ENCODE data around the gene METTL3.

DNA sequence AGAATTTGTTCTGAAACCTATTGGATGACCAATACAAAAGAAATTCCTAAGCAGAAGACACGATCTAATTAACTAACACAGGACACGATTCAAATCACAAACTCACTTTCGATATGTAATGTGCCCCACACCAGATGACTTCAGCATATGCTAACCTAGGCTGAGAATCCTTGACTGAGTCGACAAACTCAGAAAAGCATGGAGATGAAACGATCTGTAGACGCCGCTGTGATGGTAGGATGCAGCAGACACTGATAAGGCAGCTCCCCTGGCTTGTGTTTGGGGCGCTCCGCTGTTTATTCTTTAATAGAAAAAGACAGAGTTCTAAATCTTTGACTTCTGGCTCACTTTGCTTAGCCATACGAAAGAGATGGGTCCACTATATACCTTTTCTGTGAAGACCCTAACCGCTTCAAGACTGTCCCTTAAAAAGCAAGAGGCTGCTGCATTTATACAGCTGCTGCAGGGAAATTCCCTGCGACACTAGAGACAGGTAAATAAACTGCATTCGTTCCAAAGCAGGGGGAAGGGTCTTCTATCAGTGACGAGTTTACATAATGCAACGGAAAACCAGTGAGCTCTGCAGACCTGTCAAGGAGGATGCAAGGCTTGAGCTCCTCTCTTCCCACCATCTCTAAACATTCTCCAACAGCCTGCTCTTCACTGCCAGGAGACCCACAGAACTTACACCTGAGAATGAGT, 56.1 kb downstream of the METTL3 start:
- TF ChIP-seq, protein P1, sequence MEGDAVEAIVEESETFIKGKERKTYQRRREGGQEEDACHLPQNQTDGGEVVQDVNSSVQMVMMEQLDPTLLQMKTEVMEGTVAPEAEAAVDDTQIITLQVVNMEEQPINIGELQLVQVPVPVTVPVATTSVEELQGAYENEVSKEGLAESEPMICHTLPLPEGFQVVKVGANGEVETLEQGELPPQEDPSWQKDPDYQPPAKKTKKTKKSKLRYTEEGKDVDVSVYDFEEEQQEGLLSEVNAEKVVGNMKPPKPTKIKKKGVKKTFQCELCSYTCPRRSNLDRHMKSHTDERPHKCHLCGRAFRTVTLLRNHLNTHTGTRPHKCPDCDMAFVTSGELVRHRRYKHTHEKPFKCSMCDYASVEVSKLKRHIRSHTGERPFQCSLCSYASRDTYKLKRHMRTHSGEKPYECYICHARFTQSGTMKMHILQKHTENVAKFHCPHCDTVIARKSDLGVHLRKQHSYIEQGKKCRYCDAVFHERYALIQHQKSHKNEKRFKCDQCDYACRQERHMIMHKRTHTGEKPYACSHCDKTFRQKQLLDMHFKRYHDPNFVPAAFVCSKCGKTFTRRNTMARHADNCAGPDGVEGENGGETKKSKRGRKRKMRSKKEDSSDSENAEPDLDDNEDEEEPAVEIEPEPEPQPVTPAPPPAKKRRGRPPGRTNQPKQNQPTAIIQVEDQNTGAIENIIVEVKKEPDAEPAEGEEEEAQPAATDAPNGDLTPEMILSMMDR (IDR thresholded peaks at IDR 0.05), result no peak
- no peak for TF ChIP-seq POLR2A (IDR thresholded peaks at IDR 0.05)

All from breast epithelium (tissue), 3 donors.